CD8-positive, alpha-beta memory T cell (primary cell): Measurements from ENCODE around the gene CYP2C19. TPM values are rescaled to one million over a fixed set of nuclear protein-coding genes. Genes with fewer than 3 reads are reported as not detected.
"Not testable (repeated sequence)": the region's sequence is repeated elsewhere in the genome, so short reads cannot be mapped to it uniquely, and the experiment has no call there.

ENCODE experiments used
- CTCF ChIA-PET: fragments of 350-600 bp; sonication (Branson Sonifier 250); formaldehyde crosslinking; loops from one replicate; lab custom pipeline; 2021; ENCODE audit warnings: antibody characterized with exemption; lab: Charles Lee
- POLR2A ChIA-PET: fragments of 350-600 bp; sonication (Branson Sonifier 250); formaldehyde crosslinking; loops from one replicate; lab custom pipeline; 2021; ENCODE audit warnings: antibody characterized with exemption; lab: Charles Lee
- DNase-seq, 5 donors: peaks; one replicate each; pipeline versions ENCODE4 v3.0.0 to v3.0.0-alpha.2; 2020 to 2022; ENCODE audit warnings: mixed read lengths in 1 of 5
- H3K27ac ChIP-seq: one replicate; pipeline ENCODE4 v1.7.0; 2013; ENCODE audit warnings: low read depth, mild to moderate bottlenecking, low read length, moderate library complexity
- H3K27me3 ChIP-seq: 2 replicates; pipeline ENCODE4 v1.7.0; 2013; ENCODE audit warnings: low read length, mild to moderate bottlenecking; ENCODE audit not compliant: insufficient read depth, poor library complexity, severe bottlenecking
- H3K36me3 ChIP-seq: 2 replicates; pipeline ENCODE4 v1.7.0; 2013; ENCODE audit warnings: mild to moderate bottlenecking, low read length, moderate library complexity; ENCODE audit not compliant: insufficient read depth
- H3K4me1 ChIP-seq: 2 replicates; pipeline ENCODE4 v1.7.0; 2013; ENCODE audit warnings: mild to moderate bottlenecking, low read length, moderate library complexity; ENCODE audit not compliant: insufficient read depth
- H3K4me3 ChIP-seq: 2 replicates; pipeline ENCODE4 v1.7.0; 2013; ENCODE audit warnings: mild to moderate bottlenecking, low read length
- H3K9me3 ChIP-seq: 2 replicates; pipeline ENCODE4 v1.7.0; 2013; ENCODE audit warnings: mild to moderate bottlenecking, low read length
- H3K27ac Mint-ChIP-seq, 8 donors: one replicate each; pipeline ENCODE4 v1.8.0; 2020 to 2021; ENCODE audit warnings: mixed read lengths in 8 of 8, mild to moderate bottlenecking in 6 of 8, inconsistent platforms in 3 of 8, moderate library complexity in 3 of 8
- H3K27me3 Mint-ChIP-seq, 2 donors: one replicate each; pipeline ENCODE4 v1.8.0; 2020 to 2021; ENCODE audit warnings: mixed read lengths in 2 of 2, mild to moderate bottlenecking in 1 of 2, moderate library complexity in 1 of 2
- H3K36me3 Mint-ChIP-seq, 3 donors: one replicate each; pipeline ENCODE4 v1.8.0; 2020 to 2021; ENCODE audit warnings: mixed read lengths in 3 of 3, inconsistent platforms in 1 of 3, mild to moderate bottlenecking in 1 of 3
- H3K4me1 Mint-ChIP-seq, 3 donors: one replicate each; pipeline ENCODE4 v1.8.0; 2020 to 2021; ENCODE audit warnings: mixed read lengths in 3 of 3, inconsistent platforms in 1 of 3, mild to moderate bottlenecking in 1 of 3
- H3K4me3 Mint-ChIP-seq, 7 donors: one replicate each; pipeline ENCODE4 v1.8.0; 2020 to 2021; ENCODE audit warnings: mixed read lengths in 7 of 7, mild to moderate bottlenecking in 6 of 7, moderate library complexity in 4 of 7, inconsistent platforms in 2 of 7
- H3K9me3 Mint-ChIP-seq, 5 donors: one replicate each; pipeline ENCODE4 v1.8.0; 2020 to 2022; ENCODE audit warnings: mixed read lengths in 5 of 5, mild to moderate bottlenecking in 3 of 5, moderate library complexity in 2 of 5, inconsistent platforms in 1 of 5
- polyA plus RNA-seq: library from polyadenylated mRNA; unstranded; fragments of 300-500 nt; fragmentation: Illumina TruSeq; gene quantifications from one replicate; pipeline ENCODE4 v1.2.3, GENCODE V29; 2021
- total RNA-seq, 2 experiments: library from RNA; stranded (reverse); gene quantifications; one replicate each; pipeline ENCODE4 v1.2.3, GENCODE V29; 2021

The CYP2C19 gene
- total and polyA plus RNA-seq, 3 experiments from 2014 or later: not detected

GRCh38 chr10:94890264-94891022 is 128.0 kb downstream of the CYP2C19 start:
- Mint-ChIP-seq H3K27me3 (no peaks in the 10 kb centered on the region), H3K9me3 (peaks cover 0 to 7% (median 2%) of the 10 kb centered on the region in 5 donors), H3K4me1 (no peaks in the 10 kb centered on the region), H3K36me3 (no peaks in the 10 kb centered on the region), H3K4me3 (no peak overlapping the region), H3K27ac (no peak overlapping the region)
- POLR2A ChIA-PET: no interaction called here
- DNase-seq: no peak
- H3K4me1 ChIP-seq: no peaks in the 10 kb centered on the region
- no peaks in the 10 kb centered on the region for H3K27me3 ChIP-seq
- H3K9me3 ChIP-seq: no peaks in the 10 kb centered on the region
- CTCF ChIA-PET: no interaction called here
- no peak overlapping the region for H3K27ac ChIP-seq
- no peak overlapping the region for H3K4me3 ChIP-seq
- no peaks in the 10 kb centered on the region for H3K36me3 ChIP-seq

GRCh38 chr10:94898414-94898813 is 135.9 kb downstream of the CYP2C19 start:
- POLR2A ChIA-PET, H3K4me3 ChIP-seq, H3K27ac ChIP-seq, H3K36me3 Mint-ChIP-seq, H3K4me1 Mint-ChIP-seq, CTCF ChIA-PET, H3K27ac Mint-ChIP-seq, H3K36me3 ChIP-seq, H3K9me3 ChIP-seq, DNase-seq, H3K9me3 Mint-ChIP-seq, H3K27me3 ChIP-seq, H3K27me3 Mint-ChIP-seq, H3K4me3 Mint-ChIP-seq, H3K4me1 ChIP-seq: not testable (repeated sequence)

GRCh38 chr10:94902080-94902479 is 139.6 kb downstream of the CYP2C19 start:
- H3K4me1 ChIP-seq: no peaks in the 10 kb centered on the region
- ChIA-PET POLR2A (no interaction called here), CTCF (no interaction called here)
- H3K27ac ChIP-seq: no peak overlapping the region
- H3K27me3 Mint-ChIP-seq: no peaks in the 10 kb centered on the region
- DNase-seq: no peak
- H3K4me1 Mint-ChIP-seq: no peaks in the 10 kb centered on the region
- H3K27ac Mint-ChIP-seq: no peak overlapping the region
- H3K9me3 ChIP-seq: no peaks in the 10 kb centered on the region
- no peaks in the 10 kb centered on the region for H3K27me3 ChIP-seq
- no peak overlapping the region for H3K4me3 ChIP-seq
- H3K4me3 Mint-ChIP-seq: no peak overlapping the region
- no peaks in the 10 kb centered on the region for H3K36me3 Mint-ChIP-seq
- peaks cover 0 to 6% (median 4%) of the 10 kb centered on the region in 5 donors for H3K9me3 Mint-ChIP-seq
- no peaks in the 10 kb centered on the region for H3K36me3 ChIP-seq

GRCh38 chr10:94902570-94902969 is 140.1 kb downstream of the CYP2C19 start:
- Histone ChIP-seq H3K27me3 (no peaks in the 10 kb centered on the region), H3K9me3 (no peaks in the 10 kb centered on the region), H3K36me3 (no peaks in the 10 kb centered on the region), H3K4me3 (no peak overlapping the region), H3K27ac (no peak overlapping the region), H3K4me1 (no peaks in the 10 kb centered on the region)
- POLR2A ChIA-PET: no interaction called here
- no peak for DNase-seq
- H3K4me1 Mint-ChIP-seq: no peaks in the 10 kb centered on the region
- no peaks in the 10 kb centered on the region for H3K36me3 Mint-ChIP-seq
- CTCF ChIA-PET: no interaction called here
- no peak overlapping the region for H3K4me3 Mint-ChIP-seq
- H3K27ac Mint-ChIP-seq: no peak overlapping the region
- H3K9me3 Mint-ChIP-seq: peaks cover 0 to 7% (median 4%) of the 10 kb centered on the region in 5 donors
- no peaks in the 10 kb centered on the region for H3K27me3 Mint-ChIP-seq

Other genes with a start within 250 kb of the CYP2C19 start
- gene HELLS, start 216.9 kb upstream of the CYP2C19 start, total RNA-seq: 100 to 1,000 TPM; 146 to 147 TPM
- gene HELLS, start 216.9 kb upstream of the CYP2C19 start, polyA plus RNA-seq: 7.4 TPM
- under 1 TPM; 0.09 to 0.13 TPM for gene CYP2C18, start 79.0 kb upstream of the CYP2C19 start, total RNA-seq
- not detected for gene CYP2C18, start 79.0 kb upstream of the CYP2C19 start, polyA plus RNA-seq
- not detected for gene CYP2C9, start 176.0 kb downstream of the CYP2C19 start, total RNA-seq
- not detected for gene CYP2C9, start 176.0 kb downstream of the CYP2C19 start, polyA plus RNA-seq